Neural cell (in vitro differentiated cells): ENCODE measurements around the gene GALNT12. TPM values are rescaled to one million over a fixed set of nuclear protein-coding genes. Genes with fewer than 3 reads are reported as not detected.

ENCODE experiments used
- H2AFZ ChIP-seq: fragments of 200-600, 300-800 bp; sonication (generic), shearing (Covaris generic); 2 replicates; pipeline ENCODE4 v1.6.0; 2014; ENCODE audit warnings: low read depth, mild to moderate bottlenecking, antibody characterized with exemption, low read length, moderate library complexity
- H3F3A ChIP-seq: fragments of 200-600 bp; shearing (Covaris generic); 2 replicates; pipeline ENCODE4 v1.6.1; 2016; ENCODE audit warnings: mild to moderate bottlenecking, moderate library complexity, mixed read lengths, antibody characterized with exemption, low read length; ENCODE audit not compliant: insufficient read depth, poor library complexity, severe bottlenecking
- H3K27ac ChIP-seq: fragments of 200-600, 300-800 bp; sonication (generic), shearing (Covaris generic); 2 replicates; pipeline ENCODE4 v1.5.1; 2014; ENCODE audit warnings: mild to moderate bottlenecking, low read length, moderate library complexity
- H3K27me3 ChIP-seq: fragments of 300-800, 200-600 bp; sonication (generic), shearing (Covaris generic); 2 replicates; pipeline ENCODE4 v1.6.0; 2014; ENCODE audit warnings: mild to moderate bottlenecking, low read depth, low read length, moderate library complexity; ENCODE audit not compliant: insufficient read depth
- H3K36me3 ChIP-seq: fragments of 300-800, 200-600 bp; sonication (generic), shearing (Covaris generic); 2 replicates; pipeline ENCODE4 v1.5.1; 2014; ENCODE audit warnings: mild to moderate bottlenecking, antibody characterized with exemption, low read length, moderate library complexity; ENCODE audit not compliant: insufficient read depth
- H3K4me2 ChIP-seq: fragments of 300-800, 200-600 bp; sonication (generic), shearing (Covaris generic); 2 replicates; pipeline ENCODE4 v1.6.0; 2014; ENCODE audit warnings: mild to moderate bottlenecking, low read length
- H3K4me3 ChIP-seq: fragments of 300-800, 200-600 bp; sonication (generic), shearing (Covaris generic); 2 replicates; pipeline ENCODE4 v1.5.1; 2014; ENCODE audit warnings: mild to moderate bottlenecking, low read length, moderate library complexity
- H3K79me2 ChIP-seq: fragments of 200-600 bp; shearing (Covaris generic); replicated peaks from 2 replicates; pipeline ENCODE4 v1.6.0; 2014; ENCODE audit warnings: mild to moderate bottlenecking, low read length, moderate library complexity; ENCODE audit not compliant: insufficient read depth
- H3K9ac ChIP-seq: fragments of 300-800, 200-600 bp; sonication (generic), shearing (Covaris generic); 2 replicates; pipeline ENCODE4 v1.6.1; 2016; ENCODE audit warnings: mild to moderate bottlenecking, low read length, mixed read lengths
- H3K9me2 ChIP-seq: fragments of 200-600 bp; shearing (Covaris generic); 2 replicates; pipeline ENCODE4 v1.6.1; 2016; ENCODE audit warnings: mild to moderate bottlenecking, low read length, mixed read lengths; ENCODE audit not compliant: insufficient read depth
- H3K9me3 ChIP-seq: fragments of 200-600, 300-800 bp; sonication (generic), shearing (Covaris generic); 2 replicates; pipeline ENCODE4 v1.6.1; 2016; ENCODE audit warnings: mild to moderate bottlenecking, mixed run types, low read length, moderate library complexity, mixed read lengths
- H4K20me1 ChIP-seq: fragments of 200-600 bp; shearing (Covaris generic); 2 replicates; pipeline ENCODE4 v1.6.1; 2016; ENCODE audit warnings: mild to moderate bottlenecking, mixed run types; ENCODE audit not compliant: insufficient read depth
- EP300 ChIP-seq: fragments of 450-650 bp; conservative IDR thresholded peaks from 2 replicates; pipeline ENCODE4 v1.6.1; 2014; ENCODE audit warnings: antibody characterized with exemption, mild to moderate bottlenecking, moderate library complexity; ENCODE audit not compliant: poor library complexity, severe bottlenecking
- MXI1 ChIP-seq: fragments of 450-650 bp; conservative IDR thresholded peaks from 2 replicates; pipeline ENCODE4 v1.6.1; 2014; ENCODE audit warnings: antibody characterized with exemption, mild to moderate bottlenecking; ENCODE audit not compliant: poor library complexity, severe bottlenecking
- POLR2AphosphoS5 ChIP-seq: IDR thresholded peaks from 2 replicates; pipeline ENCODE4 v1.6.1; 2012
- RAD21 ChIP-seq: fragments of 450-650 bp; conservative IDR thresholded peaks from 2 replicates; pipeline ENCODE4 v1.6.1; 2014; ENCODE audit warnings: antibody characterized with exemption, mild to moderate bottlenecking, moderate library complexity
- SMC3 ChIP-seq: fragments of 450-650 bp; conservative IDR thresholded peaks from 2 replicates; pipeline ENCODE4 v1.6.1; 2014; ENCODE audit warnings: antibody characterized with exemption, mild to moderate bottlenecking, moderate library complexity; ENCODE audit not compliant: poor library complexity
- TAF1 ChIP-seq: IDR thresholded peaks from 2 replicates; pipeline ENCODE4 v1.6.1; 2012; ENCODE audit warnings: low read depth
- polyA plus RNA-seq: library from polyadenylated mRNA; depleted of rRNA; stranded (reverse); fragments of >200 nt; gene quantifications from 2 replicates; pipeline ENCODE4 v1.2.3, GENCODE V29; 2014
- TF ChIP-seq, protein P1 (sequence below): IDR thresholded peaks from 2 replicates; pipeline ENCODE4 v1.6.1; 2012; ENCODE audit warnings: borderline replicate concordance

GALNT12 gene
- polyA plus RNA-seq, 1 donor from 2014 or later, result 8.4 TPM

DNA sequence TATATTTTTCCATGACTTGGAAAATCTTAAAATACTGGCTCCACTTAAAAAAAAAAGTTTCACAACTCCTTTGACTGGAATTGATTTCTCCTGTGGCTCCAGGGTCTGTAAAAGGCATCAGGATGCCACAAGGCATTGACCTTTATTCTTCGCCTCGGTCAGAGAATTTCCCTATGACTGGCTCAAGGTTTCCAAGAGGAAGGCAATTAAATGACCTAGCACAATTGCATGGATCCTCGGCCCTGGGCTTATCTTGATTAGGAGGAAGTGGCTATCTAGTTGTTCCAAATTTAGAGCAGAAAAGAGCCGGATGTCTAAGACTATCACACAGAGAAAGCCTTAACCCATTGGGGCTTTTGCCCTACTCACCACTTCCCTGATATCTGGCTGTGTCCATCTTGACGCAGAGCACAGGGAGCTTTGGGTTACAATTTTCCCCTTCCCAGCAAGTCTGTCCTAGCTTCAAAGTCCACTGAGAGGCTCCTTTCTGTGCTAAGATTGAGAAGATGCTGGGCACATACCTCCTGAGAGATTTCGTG, 79.3 kb downstream of the GALNT12 start:
- Histone ChIP-seq H3K9me3 (no peaks in the 10 kb centered on the region), H3K4me2 (no peak overlapping the region), H3K27ac (no peak overlapping the region), H2AFZ (no peak overlapping the region), H3K79me2 (no peaks in the 10 kb centered on the region), H3K9ac (no peak overlapping the region), H3F3A (no peaks in the 10 kb centered on the region), H3K36me3 (no peaks in the 10 kb centered on the region), H4K20me1 (no peaks in the 10 kb centered on the region), H3K4me3 (no peak overlapping the region), H3K9me2 (no peaks in the 10 kb centered on the region), H3K27me3 (no peaks in the 10 kb centered on the region)
- TF ChIP-seq, protein P1, sequence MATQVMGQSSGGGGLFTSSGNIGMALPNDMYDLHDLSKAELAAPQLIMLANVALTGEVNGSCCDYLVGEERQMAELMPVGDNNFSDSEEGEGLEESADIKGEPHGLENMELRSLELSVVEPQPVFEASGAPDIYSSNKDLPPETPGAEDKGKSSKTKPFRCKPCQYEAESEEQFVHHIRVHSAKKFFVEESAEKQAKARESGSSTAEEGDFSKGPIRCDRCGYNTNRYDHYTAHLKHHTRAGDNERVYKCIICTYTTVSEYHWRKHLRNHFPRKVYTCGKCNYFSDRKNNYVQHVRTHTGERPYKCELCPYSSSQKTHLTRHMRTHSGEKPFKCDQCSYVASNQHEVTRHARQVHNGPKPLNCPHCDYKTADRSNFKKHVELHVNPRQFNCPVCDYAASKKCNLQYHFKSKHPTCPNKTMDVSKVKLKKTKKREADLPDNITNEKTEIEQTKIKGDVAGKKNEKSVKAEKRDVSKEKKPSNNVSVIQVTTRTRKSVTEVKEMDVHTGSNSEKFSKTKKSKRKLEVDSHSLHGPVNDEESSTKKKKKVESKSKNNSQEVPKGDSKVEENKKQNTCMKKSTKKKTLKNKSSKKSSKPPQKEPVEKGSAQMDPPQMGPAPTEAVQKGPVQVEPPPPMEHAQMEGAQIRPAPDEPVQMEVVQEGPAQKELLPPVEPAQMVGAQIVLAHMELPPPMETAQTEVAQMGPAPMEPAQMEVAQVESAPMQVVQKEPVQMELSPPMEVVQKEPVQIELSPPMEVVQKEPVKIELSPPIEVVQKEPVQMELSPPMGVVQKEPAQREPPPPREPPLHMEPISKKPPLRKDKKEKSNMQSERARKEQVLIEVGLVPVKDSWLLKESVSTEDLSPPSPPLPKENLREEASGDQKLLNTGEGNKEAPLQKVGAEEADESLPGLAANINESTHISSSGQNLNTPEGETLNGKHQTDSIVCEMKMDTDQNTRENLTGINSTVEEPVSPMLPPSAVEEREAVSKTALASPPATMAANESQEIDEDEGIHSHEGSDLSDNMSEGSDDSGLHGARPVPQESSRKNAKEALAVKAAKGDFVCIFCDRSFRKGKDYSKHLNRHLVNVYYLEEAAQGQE, result no peak
- no peak for TF ChIP-seq SMC3
- TF ChIP-seq TAF1, result no peak
- TF ChIP-seq RAD21, result no peak
- no peak for TF ChIP-seq MXI1

DNA sequence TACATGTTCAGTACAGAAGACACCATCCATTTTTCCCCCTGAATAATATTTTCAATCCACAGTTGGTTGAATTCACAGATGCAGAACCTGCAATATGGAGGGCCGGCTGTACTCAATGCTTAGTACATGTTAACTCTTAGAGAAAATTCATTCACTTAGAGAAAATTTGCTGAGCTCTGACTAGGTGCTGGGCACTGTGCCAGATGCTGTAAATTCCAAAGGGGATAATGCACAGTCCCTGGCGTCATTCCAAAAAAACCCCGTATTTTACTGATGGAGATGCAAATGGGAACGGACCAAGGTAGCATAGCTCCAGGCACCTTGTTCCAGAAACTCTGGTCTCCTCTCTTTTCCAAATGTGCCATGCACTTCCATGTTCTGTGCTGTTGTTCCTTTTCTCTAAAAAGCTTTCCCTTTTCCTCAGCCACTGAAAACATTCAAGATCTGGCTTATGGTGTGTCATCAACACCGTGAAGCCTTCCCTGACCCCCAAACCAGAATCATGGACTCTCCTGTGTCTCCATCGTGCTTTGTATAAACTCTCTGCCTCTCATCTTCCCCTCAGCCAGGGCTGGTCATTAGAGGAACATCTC, 80.5 kb downstream of the GALNT12 start:
- H3F3A ChIP-seq, result no peaks in the 10 kb centered on the region
- no peaks in the 10 kb centered on the region for H3K27me3 ChIP-seq
- H3K9me3 ChIP-seq, result no peaks in the 10 kb centered on the region
- TF ChIP-seq, protein P1, result no peak
- TF ChIP-seq RAD21 (no peak), SMC3 (no peak), POLR2AphosphoS5 (no peak), EP300 (no peak)
- H3K4me2 ChIP-seq, result no peak overlapping the region
- no peak overlapping the region for H3K4me3 ChIP-seq
- no peaks in the 10 kb centered on the region for H3K9me2 ChIP-seq
- H3K36me3 ChIP-seq, result no peaks in the 10 kb centered on the region
- H3K27ac ChIP-seq, result no peak overlapping the region
- no peaks in the 10 kb centered on the region for H4K20me1 ChIP-seq
- H3K9ac ChIP-seq, result no peak overlapping the region
- no peaks in the 10 kb centered on the region for H3K79me2 ChIP-seq
- no peak overlapping the region for H2AFZ ChIP-seq
